Panc1 (cell line): ENCODE data around the gene AGBL1. TPM values are rescaled to one million over a fixed set of nuclear protein-coding genes. Genes with fewer than 3 reads are reported as not detected.

Experiments used
- ATAC-seq: fragments of 200-7000 bp; cut with Tn5 transposase; 2 replicates; pipeline ENCODE4 v1.9.1; 2020; ENCODE audit warnings: mild to moderate bottlenecking, moderate library complexity
- BruUV-seq: library from RNA; stranded (reverse); fragments of 400-500 nt; replicated peaks from 2 replicates; lab custom pipeline; 2021; lab: Mats Ljungman, UMichigan
- CTCF ChIA-PET: fragments of 300-600 bp; sonication (Branson Sonifier 250); formaldehyde crosslinking; loops from one replicate; lab custom pipeline; 2022; ENCODE audit warnings: antibody characterized with exemption; lab: Charles Lee
- POLR2A ChIA-PET: fragments of 300-600 bp; sonication (Branson Sonifier 250); formaldehyde crosslinking; loops from one replicate; lab custom pipeline; 2022; ENCODE audit warnings: antibody characterized with exemption; lab: Charles Lee
- DNase-seq: peaks from one replicate; pipeline ENCODE4 v3.0.0-alpha.2; 2010; ENCODE audit warnings: low read depth, low spot score
- H3K27ac ChIP-seq: 2 replicates; pipeline ENCODE4 v1.5.1; 2011; ENCODE audit warnings: mild to moderate bottlenecking, low read length, inconsistent platforms
- H3K27me3 ChIP-seq: fragments of 200-500 bp; sonication (Bioruptor generic); 2 replicates; pipeline ENCODE4 v1.6.0; 2014; ENCODE audit warnings: low read length, inconsistent platforms; ENCODE audit not compliant: control insufficient read depth, insufficient read depth
- H3K36me3 ChIP-seq: fragments of 200-500 bp; sonication (Bioruptor generic); 2 replicates; pipeline ENCODE4 v1.5.1; 2014; ENCODE audit warnings: inconsistent platforms, mild to moderate bottlenecking, low read length, moderate library complexity; ENCODE audit not compliant: control insufficient read depth, insufficient read depth
- H3K4me1 ChIP-seq: 2 replicates; pipeline ENCODE4 v1.5.1; 2011; ENCODE audit warnings: inconsistent platforms, mild to moderate bottlenecking, low read length, moderate library complexity; ENCODE audit not compliant: control insufficient read depth, insufficient read depth
- H3K4me3 ChIP-seq, 2 experiments: 2 replicates each; pipeline ENCODE4 v1.5.1; 2011 to 2012; ENCODE audit warnings: low read depth in 2 of 2, low read length in 2 of 2, mild to moderate bottlenecking in 2 of 2, inconsistent platforms in 1 of 2, moderate library complexity in 1 of 2
- H3K9me3 ChIP-seq: fragments of 200-500 bp; sonication (Bioruptor generic); 2 replicates; pipeline ENCODE4 v1.5.1; 2014; ENCODE audit warnings: low read depth, mild to moderate bottlenecking, inconsistent platforms, low read length, moderate library complexity; ENCODE audit not compliant: control insufficient read depth, insufficient read depth
- POLR2AphosphoS5 ChIP-seq: IDR thresholded peaks from 2 replicates; pipeline ENCODE4 v1.6.1; 2012; ENCODE audit warnings: mild to moderate bottlenecking, low read depth, low read length, moderate library complexity
- SIN3A ChIP-seq: IDR thresholded peaks from 2 replicates; pipeline ENCODE4 v1.6.1; 2012; ENCODE audit warnings: low read depth, mild to moderate bottlenecking, low read length, moderate library complexity, borderline replicate concordance; ENCODE audit not compliant: insufficient read depth
- TCF7L2 ChIP-seq: IDR thresholded peaks from 2 replicates; pipeline ENCODE4 v1.6.1; 2011; ENCODE audit warnings: mild to moderate bottlenecking, low read depth, low read length, inconsistent platforms
- in situ Hi-C: cut with HindIII; loops from 2 replicates; pipeline ENCODE4 v1.10.0; 2016; ENCODE audit warnings: low sequenced_read_pairs, low pct_unique_long_range_greater_than_20kb
- intact Hi-C: fragments of 100-400 bp; cut with micrococcal nuclease; formaldehyde crosslinking; loops from one replicate; pipeline ENCODE4 v1.10.0; 2022; ENCODE audit not compliant: unreplicated experiment
- total RNA-seq: library from RNA; stranded (reverse); gene quantifications from one replicate; pipeline ENCODE4 v1.2.1, GENCODE V29; 2021; ENCODE audit not compliant: unreplicated experiment
- TF ChIP-seq, protein P1 (sequence below): fragments of 450-650 bp; IDR thresholded peaks from 2 replicates; pipeline ENCODE4 v1.5.1; 2017; ENCODE audit warnings: mild to moderate bottlenecking
- TF ChIP-seq, protein P2 (sequence below), 2 experiments: IDR thresholded peaks; 2 replicates each; pipeline ENCODE4 v1.6.1; 2011 to 2012; ENCODE audit warnings: low read depth in 2 of 2, control low read depth in 1 of 2, low read length in 1 of 2, mild to moderate bottlenecking in 1 of 2, moderate library complexity in 1 of 2; ENCODE audit not compliant: insufficient read depth in 1 of 2

The AGBL1 gene
- total RNA-seq, 1 experiment from 2014 or later = not detected

GRCh38 chr15:86101818-86102217, 22.1 kb downstream of the AGBL1 start:
- no peak overlapping the region for H3K27ac ChIP-seq
- no peaks in the 10 kb centered on the region for H3K4me1 ChIP-seq
- CTCF ChIA-PET = interaction anchor here (0.6 to 0.7 kb wide), 2 partner anchors 248 to 315 kb away, joined by 3 to 5 read pairs; no protein-coding TSS in a partner anchor
- intact Hi-C loops (no loop called here), in situ Hi-C loops (no loop called here)
- POLR2A ChIA-PET = no interaction called here
- no peak for DNase-seq
- no peaks in the 10 kb centered on the region for H3K9me3 ChIP-seq
- H3K27me3 ChIP-seq = no peaks in the 10 kb centered on the region
- H3K36me3 ChIP-seq = no peaks in the 10 kb centered on the region
- no TSS peak for BruUV-seq
- ATAC-seq = no peak
- H3K4me3 ChIP-seq = no peak overlapping the region
- TF ChIP-seq TCF7L2 (no peak), SIN3A (no peak)
- TF ChIP-seq, protein P1, sequence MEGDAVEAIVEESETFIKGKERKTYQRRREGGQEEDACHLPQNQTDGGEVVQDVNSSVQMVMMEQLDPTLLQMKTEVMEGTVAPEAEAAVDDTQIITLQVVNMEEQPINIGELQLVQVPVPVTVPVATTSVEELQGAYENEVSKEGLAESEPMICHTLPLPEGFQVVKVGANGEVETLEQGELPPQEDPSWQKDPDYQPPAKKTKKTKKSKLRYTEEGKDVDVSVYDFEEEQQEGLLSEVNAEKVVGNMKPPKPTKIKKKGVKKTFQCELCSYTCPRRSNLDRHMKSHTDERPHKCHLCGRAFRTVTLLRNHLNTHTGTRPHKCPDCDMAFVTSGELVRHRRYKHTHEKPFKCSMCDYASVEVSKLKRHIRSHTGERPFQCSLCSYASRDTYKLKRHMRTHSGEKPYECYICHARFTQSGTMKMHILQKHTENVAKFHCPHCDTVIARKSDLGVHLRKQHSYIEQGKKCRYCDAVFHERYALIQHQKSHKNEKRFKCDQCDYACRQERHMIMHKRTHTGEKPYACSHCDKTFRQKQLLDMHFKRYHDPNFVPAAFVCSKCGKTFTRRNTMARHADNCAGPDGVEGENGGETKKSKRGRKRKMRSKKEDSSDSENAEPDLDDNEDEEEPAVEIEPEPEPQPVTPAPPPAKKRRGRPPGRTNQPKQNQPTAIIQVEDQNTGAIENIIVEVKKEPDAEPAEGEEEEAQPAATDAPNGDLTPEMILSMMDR = no peak

GRCh38 chr15:86103825-86104224, 24.2 kb downstream of the AGBL1 start:
- no peaks in the 10 kb centered on the region for H3K36me3 ChIP-seq
- ChIA-PET POLR2A (no interaction called here), CTCF (no interaction called here)
- no peak overlapping the region for H3K27ac ChIP-seq
- BruUV-seq = no TSS peak
- no peaks in the 10 kb centered on the region for H3K4me1 ChIP-seq
- intact Hi-C loops (no loop called here), in situ Hi-C loops (no loop called here)
- TF ChIP-seq POLR2AphosphoS5 (no peak), SIN3A (no peak)
- H3K9me3 ChIP-seq = no peaks in the 10 kb centered on the region
- no peaks in the 10 kb centered on the region for H3K27me3 ChIP-seq
- no peak overlapping the region for H3K4me3 ChIP-seq
- DNase-seq (no peak), ATAC-seq (no peak)

GRCh38 chr15:86106306-86106705, 26.6 kb downstream of the AGBL1 start:
- CTCF ChIA-PET = no interaction called here
- H3K36me3 ChIP-seq = no peaks in the 10 kb centered on the region
- no peak for ATAC-seq
- no peaks in the 10 kb centered on the region for H3K4me1 ChIP-seq
- intact Hi-C loops (no loop called here), in situ Hi-C loops (no loop called here)
- H3K4me3 ChIP-seq = no peak overlapping the region
- POLR2A ChIA-PET = no interaction called here
- no TSS peak for BruUV-seq
- DNase-seq = no peak
- H3K27ac ChIP-seq = no peak overlapping the region
- H3K9me3 ChIP-seq = no peaks in the 10 kb centered on the region
- TF ChIP-seq, protein P1 = no peak
- TF ChIP-seq SIN3A (no peak), TCF7L2 (no peak), POLR2AphosphoS5 (no peak)
- TF ChIP-seq, protein P2, sequence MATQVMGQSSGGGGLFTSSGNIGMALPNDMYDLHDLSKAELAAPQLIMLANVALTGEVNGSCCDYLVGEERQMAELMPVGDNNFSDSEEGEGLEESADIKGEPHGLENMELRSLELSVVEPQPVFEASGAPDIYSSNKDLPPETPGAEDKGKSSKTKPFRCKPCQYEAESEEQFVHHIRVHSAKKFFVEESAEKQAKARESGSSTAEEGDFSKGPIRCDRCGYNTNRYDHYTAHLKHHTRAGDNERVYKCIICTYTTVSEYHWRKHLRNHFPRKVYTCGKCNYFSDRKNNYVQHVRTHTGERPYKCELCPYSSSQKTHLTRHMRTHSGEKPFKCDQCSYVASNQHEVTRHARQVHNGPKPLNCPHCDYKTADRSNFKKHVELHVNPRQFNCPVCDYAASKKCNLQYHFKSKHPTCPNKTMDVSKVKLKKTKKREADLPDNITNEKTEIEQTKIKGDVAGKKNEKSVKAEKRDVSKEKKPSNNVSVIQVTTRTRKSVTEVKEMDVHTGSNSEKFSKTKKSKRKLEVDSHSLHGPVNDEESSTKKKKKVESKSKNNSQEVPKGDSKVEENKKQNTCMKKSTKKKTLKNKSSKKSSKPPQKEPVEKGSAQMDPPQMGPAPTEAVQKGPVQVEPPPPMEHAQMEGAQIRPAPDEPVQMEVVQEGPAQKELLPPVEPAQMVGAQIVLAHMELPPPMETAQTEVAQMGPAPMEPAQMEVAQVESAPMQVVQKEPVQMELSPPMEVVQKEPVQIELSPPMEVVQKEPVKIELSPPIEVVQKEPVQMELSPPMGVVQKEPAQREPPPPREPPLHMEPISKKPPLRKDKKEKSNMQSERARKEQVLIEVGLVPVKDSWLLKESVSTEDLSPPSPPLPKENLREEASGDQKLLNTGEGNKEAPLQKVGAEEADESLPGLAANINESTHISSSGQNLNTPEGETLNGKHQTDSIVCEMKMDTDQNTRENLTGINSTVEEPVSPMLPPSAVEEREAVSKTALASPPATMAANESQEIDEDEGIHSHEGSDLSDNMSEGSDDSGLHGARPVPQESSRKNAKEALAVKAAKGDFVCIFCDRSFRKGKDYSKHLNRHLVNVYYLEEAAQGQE (IDR thresholded peaks at IDR 0.05; ENCODE audit: insufficient read depth in 1 of 2, low read depth in 2 of 2, low read length in 1 of 2) = no peak
- H3K27me3 ChIP-seq = 0 out of 2 replicates have a peak, but pooled peaks cover 2% of the 10 kb centered on the region
